GM21390 (cell line): ENCODE measurements around the gene SCN7A.
"Not testable (repeated sequence)": the region's sequence is repeated elsewhere in the genome, so short reads cannot be mapped to it uniquely, and the experiment has no call there.

ENCODE experiments used
- ATAC-seq: cut with Tn5 transposase; IDR thresholded peaks from one replicate; pipeline ENCODE4 v1.9.1; 2021; ENCODE audit not compliant: unreplicated experiment

The SCN7A gene

DNA sequence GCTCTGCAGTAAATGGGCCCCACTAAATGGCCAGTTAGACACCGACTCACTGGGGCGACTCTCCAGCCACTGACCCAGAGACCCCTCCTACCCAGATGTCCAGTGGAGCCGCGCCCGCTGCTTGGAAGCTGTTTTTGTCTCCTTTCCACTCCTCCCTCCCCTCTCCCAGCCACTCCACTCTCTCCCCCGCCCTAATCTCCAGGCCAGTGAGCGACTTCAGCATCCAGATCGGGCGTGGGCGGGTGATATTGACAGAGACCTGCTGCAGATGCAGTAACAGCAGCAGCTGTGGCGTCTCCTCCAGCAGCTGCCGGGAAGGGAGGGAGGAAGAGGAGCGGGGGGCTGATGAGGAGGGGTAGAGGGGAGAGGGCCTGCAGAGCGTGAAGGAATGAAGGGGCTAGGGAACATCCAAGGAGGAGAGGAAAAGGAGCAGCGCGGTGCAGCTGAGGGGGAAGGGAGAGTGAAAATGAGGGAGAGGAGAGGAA lies at the start of gene SCN7A:
SCN7A (minus strand) TSS at position 110 of the 485 bp plus-strand sequence. CDS start 16,553 bp downstream, outside the sequence.
- no peak for ATAC-seq

DNA sequence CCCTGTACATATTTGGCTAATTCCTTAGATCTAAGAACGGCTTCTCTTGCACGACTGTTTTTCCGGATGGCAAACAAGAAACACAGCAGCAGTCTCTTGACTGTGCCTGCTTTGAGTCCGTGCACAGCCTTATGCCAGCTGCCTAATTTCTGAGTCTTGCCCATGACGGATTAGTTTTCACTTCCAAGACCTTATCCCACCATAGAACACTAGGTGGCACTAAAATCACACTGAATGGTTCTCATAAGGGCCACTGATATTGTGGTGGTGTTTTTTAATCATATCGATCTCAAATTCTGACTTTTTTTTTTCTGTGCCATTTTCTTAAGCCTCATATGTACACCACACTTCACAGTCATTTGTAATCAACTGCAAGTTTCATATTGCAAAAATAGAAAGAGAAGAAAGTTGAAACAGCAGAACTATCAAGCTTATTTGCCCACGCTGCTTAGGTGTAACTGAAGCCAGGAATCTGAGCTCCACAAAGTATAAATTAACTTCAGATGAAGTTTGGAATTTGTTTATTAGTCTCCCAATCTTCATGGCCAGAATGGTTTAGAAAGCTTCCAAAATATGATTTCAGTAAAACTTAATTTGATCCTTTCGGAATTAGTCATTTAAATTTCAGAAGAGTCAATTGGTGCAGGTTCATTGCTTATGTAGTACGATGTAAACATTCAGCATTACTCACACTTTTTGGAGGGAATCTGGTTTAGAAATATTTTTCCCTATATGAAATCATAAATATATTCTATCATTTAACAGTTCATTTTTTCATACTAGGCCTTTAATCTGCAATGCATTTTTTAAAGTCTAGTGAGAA lies 45.5 kb upstream of the SCN7A start:
- ATAC-seq, result peak; percentile 94

DNA sequence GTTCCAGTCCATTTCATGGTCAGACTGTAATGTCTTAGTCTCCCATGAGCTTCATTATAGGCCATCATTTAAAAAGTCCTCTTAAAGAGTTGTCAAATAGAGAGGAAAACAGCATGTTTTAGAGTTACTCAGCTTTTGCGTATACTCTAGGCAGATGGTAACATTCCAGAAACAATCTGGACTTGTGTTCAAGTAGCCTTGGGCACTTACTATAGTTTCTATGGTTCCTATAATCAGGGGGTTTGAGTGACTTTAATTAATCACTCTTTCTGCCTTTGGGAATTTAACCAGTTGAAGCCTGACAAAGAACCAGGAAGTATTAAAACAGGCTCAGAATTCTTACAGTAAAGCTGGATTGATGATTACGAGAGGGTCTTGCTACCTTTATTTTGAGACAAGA lies 42.1 kb upstream of the SCN7A start:
- no peak for ATAC-seq

DNA sequence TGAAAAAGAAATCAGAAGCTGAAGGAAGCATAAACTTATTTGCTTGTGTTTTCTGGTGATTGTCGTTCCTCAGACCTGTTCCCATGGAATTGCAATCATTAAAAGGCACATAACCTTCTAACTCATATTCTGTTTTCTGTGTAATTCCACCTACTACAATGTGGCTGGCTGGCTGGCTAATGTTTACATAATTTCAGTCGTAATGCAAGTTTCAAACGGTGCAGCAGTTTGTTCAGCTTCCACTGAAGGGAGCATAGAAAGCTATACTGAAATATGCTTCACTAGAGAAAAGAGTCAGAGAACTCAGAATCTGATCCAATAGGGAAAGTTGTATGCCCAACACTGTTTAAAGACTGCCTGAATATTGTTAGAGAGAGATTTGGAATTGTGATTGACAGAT lies 27.1 kb upstream of the SCN7A start:
- no peak for ATAC-seq

DNA sequence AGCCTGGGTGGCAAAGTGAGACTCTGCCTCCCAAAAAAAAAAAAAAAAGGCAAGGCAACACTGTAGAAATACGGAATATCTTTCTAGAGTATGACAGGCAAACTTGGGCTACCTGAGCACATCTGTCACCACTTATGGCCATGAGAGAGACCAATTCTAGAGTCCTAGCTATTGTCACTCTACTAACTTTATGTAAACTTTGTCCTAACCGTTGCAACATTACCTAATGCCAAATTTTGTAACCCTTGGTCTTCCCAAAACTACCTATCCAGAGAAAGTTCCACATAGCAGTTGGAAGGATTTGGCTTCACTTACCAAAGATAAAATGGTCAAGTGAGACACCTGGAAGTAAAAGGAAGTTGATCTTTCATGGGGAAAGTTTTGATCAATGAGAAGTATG lies 26.6 kb upstream of the SCN7A start:
- ATAC-seq, result no peak

DNA sequence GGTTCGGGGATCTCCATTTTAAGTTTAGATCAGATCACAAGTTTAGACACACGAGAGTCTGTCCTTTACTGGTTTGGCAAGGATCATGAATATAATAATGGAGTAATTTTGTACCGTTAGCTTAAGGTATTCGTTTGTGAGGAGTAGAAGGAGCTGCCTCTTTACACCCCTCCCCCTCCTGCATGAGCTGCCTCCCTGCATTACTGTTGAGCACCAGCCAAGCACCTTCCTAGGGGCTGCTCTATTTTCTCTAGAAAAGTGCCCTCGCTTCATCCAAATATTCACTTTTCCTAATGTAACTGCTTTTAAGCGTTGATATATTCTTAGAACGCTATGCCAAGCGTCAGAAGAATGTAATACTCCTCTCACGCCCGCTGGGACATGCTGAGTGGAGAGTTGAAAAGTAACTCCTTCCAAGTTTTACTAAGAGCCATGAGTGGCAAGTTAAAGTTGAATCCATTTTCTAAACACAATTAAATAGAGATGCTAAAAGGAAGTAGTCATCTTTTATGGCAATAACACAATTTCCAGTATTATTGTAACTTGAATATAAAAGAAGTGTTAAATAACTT lies 25.4 kb upstream of the SCN7A start:
- no peak for ATAC-seq

DNA sequence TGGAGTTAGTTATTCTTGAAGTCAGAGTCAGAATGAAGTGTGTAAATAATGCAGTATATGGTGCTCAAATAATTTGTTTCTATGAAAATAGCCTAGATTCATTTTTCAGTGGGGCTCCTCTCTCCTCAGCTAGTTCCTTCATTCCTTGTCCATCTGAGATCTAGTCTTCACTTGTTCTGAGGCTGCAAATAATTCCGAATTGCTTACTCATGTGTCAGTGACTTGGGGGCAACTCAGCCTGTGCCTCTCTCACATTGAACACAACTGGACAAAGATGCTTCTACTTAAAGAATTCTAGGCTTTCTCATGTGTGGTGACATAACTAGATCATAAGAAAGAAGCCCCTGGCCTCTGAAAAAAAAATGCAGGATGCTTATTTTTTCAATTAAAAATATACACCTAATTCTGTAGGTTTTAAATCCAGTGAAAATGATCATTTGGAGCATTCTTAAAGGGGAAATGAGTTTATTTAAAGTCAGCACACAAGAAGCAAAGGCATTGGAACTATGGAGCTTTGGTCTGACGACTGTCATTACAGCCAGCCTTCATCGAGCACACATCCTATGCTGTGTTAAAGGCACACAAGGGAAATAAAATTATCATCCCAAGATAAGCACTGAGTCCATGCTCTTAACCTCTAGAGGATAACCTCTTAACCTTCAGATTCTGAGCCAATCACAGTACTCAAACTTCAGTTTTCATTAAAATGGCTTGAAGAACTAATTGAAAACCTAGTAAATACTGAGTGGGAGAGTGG lies 24.8 kb upstream of the SCN7A start:
- no peak for ATAC-seq

DNA sequence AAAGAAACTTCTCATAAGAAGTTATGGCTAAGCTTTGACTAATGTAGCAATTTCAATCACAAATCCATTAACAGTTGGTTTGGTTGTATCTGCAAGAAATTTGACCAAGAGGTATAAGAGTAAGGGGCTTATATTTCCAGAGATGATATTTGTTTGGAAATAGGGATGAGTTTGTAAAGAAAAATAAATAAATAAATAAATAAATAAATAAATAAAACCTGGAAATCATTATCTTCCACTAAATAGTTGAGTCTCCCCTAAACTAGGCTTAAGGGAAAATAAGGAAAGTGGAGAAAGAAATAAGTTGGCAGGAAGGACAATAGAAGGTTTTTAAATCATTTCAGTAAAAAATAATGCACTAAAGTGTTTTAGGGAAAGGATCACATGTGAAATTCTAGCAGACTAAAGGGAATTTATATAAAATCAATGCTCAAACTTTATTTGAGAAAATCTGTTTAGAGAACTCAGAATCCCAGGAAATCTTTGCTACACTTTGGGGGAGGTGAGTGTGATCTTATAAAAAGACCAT lies 23.5 kb upstream of the SCN7A start:
- ATAC-seq, result no peak

DNA sequence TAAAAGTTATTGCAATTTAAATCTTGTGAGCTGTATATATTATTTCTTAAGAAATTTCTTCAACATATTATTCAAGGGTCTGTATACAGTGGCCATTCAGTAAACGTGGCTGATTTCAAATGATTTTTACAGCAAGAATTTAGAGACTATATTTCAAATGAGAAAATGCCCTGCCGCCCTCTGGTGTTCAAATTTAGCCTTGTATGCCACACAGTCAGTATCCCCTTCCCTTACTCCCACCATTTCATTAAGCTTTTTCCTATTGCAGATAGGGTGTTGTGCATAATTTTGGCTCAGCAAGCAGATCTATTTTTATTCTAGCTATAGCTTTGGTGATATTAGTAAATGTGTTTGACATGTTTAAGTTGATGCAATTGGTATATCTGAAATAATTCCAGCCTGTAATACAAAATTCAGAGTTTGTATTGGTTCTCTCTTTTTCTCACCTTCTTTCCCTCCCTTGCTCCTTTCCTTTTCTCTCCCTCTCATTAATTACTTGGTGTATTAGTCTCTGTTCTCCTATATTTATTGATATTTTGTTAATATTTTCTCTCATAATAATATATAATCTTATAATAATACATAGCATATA lies 22.8 kb upstream of the SCN7A start:
- ATAC-seq, result no peak

DNA sequence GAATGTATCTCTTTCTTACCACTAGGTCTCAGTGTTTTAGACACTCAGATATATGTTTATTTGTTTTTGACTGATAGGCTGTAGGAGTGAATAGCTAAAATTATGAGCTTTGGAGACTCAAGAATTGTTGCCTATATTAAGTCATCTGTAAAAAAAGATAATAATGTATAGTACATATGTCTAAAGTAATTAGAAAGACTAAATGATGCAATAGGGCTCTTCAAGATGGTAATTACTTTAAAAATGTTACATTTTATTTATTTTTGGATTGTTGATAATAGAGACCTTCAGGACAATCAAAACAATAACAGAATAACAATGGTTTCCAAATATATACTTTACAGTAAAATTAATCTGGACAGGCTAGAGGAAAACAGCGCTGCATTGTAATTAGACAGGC lies 19.9 kb upstream of the SCN7A start:
- ATAC-seq, result no peak

DNA sequence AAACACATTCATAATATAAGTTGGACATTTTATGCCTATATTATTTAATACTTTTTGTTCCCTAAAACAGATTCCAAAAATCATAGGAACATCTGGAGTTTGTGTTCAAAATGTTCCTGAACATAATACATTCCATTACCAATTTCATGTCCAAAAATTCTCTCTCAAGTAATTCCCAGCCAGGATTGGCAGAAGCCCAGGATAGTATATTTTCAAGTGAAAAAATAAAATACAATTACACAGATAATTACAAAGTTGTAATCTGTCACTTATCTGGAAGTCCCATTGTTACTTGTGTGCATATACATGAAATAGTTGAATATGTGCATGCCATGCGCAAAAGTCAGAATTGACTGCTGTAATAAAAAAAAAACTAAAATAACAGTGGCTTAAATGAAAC lies 5.2 kb upstream of the SCN7A start:
- ATAC-seq, result no peak

DNA sequence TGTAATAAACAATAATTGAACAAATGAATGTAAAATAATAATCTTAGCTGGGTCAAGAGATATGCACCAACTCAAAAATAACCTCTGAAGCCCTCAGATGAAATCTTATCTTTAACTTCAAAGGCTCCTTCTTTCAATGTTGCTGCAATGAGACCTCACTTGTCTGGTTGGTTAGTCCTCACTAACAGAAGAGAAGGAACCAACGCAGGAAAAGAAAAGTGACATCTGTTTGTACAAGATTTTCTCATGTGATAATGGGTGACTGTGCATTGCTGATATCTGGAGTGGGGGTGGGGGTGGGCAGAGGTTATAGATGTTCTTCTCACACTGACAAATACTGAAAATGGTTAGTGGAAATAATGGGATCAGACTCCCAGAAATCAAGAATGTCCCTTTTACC lies 2.6 kb downstream of the SCN7A start:
- ATAC-seq, result no peak

DNA sequence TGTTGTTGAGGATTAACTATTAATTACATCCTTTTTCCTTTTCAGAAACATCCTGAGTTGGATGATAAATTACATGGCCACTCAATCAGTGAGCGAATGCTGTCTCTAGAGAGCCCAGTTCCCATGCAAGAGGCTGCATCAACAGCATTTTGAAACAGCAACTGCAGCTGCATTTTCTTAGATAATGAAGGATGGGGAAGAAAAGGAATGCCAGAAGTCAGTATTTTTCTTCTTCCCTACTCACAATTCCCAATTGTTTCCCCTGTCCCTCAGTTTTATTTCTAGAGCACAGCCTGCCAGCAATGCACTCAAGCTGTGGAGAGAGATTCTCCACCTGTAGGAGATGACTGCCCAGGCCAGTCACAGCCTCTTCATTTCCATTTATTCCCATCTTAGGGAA lies 6.9 kb downstream of the SCN7A start:
- ATAC-seq, result no peak

DNA sequence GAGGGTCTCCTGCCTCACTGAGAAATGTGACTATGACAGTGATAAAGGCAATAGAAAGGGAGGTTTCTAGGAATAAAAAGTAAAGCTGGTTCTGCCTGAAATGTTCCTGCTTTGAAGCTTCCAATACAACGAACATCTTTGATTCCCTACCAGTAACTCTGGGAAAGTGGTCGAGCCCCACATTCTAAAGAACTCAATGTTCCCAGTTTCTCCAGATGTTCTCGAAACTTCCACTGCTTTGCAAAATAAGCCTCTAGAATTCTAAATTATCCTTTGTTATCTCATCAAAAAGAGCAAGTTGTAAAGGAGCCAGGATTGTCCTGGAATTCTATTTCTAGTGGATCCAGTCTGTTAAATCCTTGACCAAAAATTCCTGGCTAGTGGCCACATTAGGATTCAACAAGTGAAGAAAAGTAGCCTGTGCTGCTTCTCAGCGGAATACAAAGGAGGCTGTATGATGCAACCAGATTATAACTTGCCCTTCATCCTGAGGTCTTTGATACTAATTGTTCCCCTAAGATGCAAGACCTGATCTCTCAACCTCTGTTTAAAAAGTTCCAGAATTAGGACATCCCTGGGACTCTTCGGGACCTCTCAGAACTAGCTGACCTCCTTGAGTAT lies 8.4 kb downstream of the SCN7A start:
- no peak for ATAC-seq

DNA sequence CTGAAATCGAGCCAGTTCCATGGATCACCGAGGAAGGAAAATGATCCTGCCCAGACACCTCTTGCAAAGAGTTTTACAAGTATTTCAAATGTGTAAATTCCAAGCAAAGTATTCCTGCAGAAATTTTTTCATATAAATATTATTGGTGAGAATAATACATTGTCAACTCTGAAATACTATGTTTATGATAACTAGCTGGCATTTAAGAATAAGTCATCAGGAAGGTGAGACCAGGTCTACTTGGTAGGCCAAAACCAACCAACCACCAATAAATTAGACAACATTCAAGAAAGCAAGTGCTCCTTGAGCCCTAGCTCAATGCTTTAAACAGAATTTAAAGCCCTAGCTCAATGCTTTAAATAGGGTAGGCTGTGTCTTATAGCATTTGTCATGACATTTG lies 21.7 kb downstream of the SCN7A start:
- ATAC-seq, result no peak

DNA sequence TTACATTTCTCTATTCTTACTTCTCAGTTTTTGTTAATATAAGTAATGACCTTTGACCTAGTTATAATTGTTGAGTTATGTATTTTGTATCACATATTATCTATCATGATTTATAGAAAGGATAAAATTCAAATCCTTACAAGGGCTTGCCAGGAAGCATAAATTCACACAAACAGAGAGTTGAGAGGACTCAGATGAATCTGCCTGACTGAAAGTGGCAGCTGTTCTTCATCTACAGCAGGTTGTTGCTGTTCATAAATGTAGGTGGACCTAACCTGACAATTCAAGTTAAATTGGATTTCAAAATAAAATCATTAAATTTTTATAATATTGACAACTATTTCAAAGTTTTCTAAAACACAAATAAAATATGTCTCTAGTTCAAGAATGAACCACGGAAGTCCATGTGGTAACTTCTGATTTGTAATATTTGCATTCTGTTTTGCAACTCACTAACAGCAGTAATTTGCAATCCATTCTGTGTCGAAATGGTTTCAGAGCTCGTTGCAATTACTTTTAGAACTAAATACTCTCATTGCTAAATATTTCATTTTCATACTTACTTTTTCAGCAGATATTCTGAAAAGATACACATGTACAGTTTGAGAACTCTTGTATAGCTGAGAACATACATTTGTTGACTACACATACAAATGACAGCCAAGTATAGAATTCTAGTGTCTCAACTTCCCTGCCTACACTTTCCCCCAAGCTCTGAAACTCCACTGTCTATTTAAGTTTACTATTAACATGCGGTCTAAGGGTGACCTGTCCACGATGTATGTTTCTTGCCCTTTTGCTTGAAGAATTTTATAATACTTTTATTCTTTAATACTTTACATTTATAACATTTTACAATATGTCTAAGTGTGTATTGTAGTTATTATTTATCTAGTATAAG lies 25.7 kb downstream of the SCN7A start:
- no peak for ATAC-seq

DNA sequence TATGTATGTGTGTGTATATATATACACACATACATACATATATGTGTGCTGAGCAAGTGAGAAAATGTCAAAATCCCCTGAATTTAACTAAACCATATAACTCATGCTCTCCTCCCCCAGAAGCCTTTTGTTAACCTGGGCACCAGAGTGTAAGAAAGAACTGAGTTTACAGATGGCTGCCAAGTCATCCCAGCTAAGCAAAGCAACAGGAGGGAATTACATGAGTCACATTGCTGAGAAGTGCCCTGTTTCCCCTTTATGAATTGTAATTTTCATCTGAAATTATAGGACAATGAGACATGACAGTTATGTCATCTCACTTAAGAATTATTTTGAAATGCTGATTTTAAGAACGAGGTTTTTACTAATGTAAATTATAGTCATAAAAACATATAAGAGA lies 29.9 kb downstream of the SCN7A start:
- no peak for ATAC-seq

DNA sequence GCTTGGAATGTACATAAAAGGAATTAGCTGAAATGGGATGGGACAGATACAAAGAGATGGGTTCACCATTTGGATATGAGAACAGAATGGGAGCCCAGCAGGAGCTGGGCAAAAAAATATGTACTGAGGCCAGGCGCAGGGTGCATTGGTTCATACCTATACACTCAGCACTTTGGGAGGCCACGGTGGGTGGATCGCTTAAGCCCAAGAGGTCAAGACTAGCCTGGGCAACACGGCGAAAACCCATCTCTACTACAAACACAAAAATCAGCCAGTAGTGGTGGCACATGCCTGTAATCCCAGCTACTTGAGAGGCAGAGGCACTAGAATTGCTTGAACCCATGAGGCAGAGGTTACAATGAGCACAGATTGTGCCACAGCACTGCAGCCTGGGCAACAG lies 30.4 kb downstream of the SCN7A start:
- ATAC-seq, result no peak

DNA sequence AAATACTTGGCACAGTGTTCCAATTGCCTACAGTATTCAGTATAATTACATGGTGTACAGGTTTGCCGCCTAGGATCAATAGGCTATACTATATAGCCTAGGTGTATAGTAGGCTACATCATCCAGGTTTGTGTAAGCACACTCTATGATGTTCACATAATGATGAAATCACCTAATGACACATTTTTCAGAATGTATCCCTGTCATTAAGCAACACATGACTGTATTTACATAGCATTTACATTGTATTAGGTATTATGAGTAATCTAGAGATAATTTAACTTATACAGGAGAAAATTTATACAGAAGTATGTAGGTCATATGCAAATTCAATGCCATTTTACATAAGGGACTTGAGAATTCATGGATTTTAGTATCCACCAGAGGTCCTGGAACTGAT lies 35.4 kb downstream of the SCN7A start:
- no peak for ATAC-seq

DNA sequence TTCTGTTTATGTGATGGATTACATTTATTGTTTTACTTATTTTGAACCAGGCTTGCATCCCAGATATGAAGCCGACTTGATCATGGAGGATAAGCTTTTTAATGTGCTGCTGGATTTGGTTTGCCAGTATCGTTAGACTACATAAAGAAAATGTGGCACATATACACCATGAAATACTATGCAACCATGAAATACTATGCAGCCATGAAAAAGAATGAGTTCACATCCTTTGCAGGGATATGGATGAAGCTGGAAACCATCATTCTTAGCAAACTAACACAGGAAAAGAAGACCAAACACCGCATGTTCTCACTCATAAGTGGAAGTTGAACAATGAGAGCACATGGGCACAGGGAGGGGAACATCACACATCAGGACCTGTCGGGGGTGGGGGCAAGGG lies 38.2 kb downstream of the SCN7A start:
- not testable (repeated sequence) for ATAC-seq
